ENCODE data around the gene SMYD3. TPM values are rescaled to one million over a fixed set of nuclear protein-coding genes. Genes with fewer than 3 reads are reported as not detected.
A peak's percentile ranks its signal among the peaks of the same experiment; 100 is the strongest.

The SMYD3 gene
- total and polyA plus RNA-seq, 2 of the 13 experiments (the other 11 are each of a cell fraction or from before 2014, with no cell fraction given) = 27.7 to 35.8 TPM

DNA sequence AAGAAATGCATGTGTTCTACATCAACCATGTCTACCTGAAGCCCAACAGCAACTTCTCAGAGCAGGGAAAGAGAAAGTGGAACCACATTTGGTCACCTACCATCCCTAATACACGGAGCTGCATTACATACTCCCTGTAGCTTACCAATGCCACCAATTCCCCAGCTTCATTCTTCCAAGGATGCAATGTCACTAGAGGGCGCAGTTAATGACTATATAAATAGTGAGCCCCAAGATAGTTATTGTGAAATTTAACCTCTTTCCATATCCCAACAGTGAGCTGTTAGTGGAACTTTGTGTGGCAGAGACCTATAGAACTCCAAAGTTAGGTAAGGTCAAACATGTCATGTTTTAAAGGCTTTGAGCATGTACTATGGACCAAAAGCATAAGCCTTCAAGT lies 618.3 kb downstream of the SMYD3 start (continued):
- no peak for TF ChIP-seq ZC3H13 (CRISPR knock-in tag; IDR thresholded peaks at IDR 0.05)
- peak; percentile 67 for TF ChIP-seq CEBPB (IDR thresholded peaks at IDR 0.05; ENCODE audit: borderline replicate concordance, low read depth, low read length)
- TF ChIP-seq MIXL1 (CRISPR knock-in tag; IDR thresholded peaks at IDR 0.05) = 0 out of 2 replicates have a peak, but pooled peaks have one; percentile 46
- TF ChIP-seq, protein P1, sequence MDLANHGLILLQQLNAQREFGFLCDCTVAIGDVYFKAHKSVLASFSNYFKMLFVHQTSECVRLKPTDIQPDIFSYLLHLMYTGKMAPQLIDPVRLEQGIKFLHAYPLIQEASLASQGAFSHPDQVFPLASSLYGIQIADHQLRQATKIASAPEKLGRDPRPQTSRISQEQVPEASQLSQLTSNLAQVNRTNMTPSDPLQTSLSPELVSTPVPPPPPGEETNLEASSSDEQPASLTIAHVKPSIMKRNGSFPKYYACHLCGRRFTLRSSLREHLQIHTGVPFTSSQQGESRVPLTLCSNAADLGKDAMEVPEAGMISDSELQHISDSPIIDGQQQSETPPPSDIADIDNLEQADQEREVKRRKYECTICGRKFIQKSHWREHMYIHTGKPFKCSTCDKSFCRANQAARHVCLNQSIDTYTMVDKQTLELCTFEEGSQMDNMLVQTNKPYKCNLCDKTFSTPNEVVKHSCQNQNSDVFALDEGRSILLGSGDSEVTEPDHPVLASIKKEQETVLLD (CRISPR knock-in tag; IDR thresholded peaks at IDR 0.05; ENCODE audit: low read depth) = no peak
- TF ChIP-seq SYNCRIP (IDR thresholded peaks at IDR 0.05; ENCODE audit: insufficient read depth, low read depth, low read length) = no peak
- TF ChIP-seq, protein P2, sequence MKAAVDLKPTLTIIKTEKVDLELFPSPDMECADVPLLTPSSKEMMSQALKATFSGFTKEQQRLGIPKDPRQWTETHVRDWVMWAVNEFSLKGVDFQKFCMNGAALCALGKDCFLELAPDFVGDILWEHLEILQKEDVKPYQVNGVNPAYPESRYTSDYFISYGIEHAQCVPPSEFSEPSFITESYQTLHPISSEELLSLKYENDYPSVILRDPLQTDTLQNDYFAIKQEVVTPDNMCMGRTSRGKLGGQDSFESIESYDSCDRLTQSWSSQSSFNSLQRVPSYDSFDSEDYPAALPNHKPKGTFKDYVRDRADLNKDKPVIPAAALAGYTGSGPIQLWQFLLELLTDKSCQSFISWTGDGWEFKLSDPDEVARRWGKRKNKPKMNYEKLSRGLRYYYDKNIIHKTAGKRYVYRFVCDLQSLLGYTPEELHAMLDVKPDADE (CRISPR knock-in tag; IDR thresholded peaks at IDR 0.05) = no peak

DNA sequence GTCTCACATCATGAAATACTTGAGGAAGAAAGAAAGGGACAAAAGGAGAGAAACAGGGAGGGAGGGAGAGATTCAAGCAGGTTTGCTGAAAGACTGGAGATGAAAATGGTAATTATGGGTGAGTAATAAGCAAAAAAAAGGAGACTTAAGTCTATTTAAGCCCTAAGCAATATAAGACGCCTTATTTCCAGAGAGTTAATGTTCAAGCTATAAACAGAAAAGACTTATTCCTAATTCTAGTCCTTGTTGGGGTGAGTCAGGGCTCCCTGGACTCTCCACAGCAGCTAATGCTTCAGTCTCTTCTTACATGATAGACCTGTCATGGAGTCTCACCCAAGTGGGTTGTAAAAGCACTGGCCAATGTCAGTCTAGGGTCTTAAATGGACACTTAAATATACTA lies 619.2 kb downstream of the SMYD3 start:
- ChIA-PET POLR2A (no interaction called here), CTCF (ENCODE audit: low intra/inter-chr PET ratio, low total read pairs) (no interaction called here)
- DNase-seq (ENCODE audit: low spot score) (no peak), FAIRE-seq (no peak), ATAC-seq (no peak)
- Histone ChIP-seq H3K4me3 (replicated peaks in 1 of 3; ENCODE audit: insufficient read depth in 1 of 3, low read depth in 2 of 3, low read length in 3 of 3) (no peak overlapping the region), H2AFZ (ENCODE audit: low read length) (no peak overlapping the region), H3K36me3 (replicated peaks in 1 of 2; ENCODE audit: control insufficient read depth in 1 of 2, insufficient read depth in 2 of 2, low read length in 2 of 2) (no peaks in the 10 kb centered on the region), H3K27ac (ENCODE audit: extremely low read length, insufficient read depth, low read length) (no peak overlapping the region), H3K79me2 (ENCODE audit: insufficient read depth, low read length) (no peaks in the 10 kb centered on the region), H3K27me3 (ENCODE audit: control insufficient read depth in 1 of 2, insufficient read depth in 2 of 2, low read length in 2 of 2) (no peaks in the 10 kb centered on the region), H3K4me2 (ENCODE audit: low read depth, low read length) (no peak overlapping the region), H3K9ac (ENCODE audit: insufficient read depth, low read depth, low read length) (no peak overlapping the region), H4K20me1 (ENCODE audit: insufficient read depth, low read length) (no peaks in the 10 kb centered on the region), H3K4me1 (ENCODE audit: insufficient read depth, low read length) (no peaks in the 10 kb centered on the region), H3K9me3 (ENCODE audit: low read length) (no peaks in the 10 kb centered on the region)
- in situ Hi-C loops (cut with HindIII; ENCODE audit: extremely low pct_ligation_motif_present, low pct_unique_long_range_greater_than_20kb) = no loop called here
- no TSS peak for BruUV-seq (replicated peaks)
- intact Hi-C loops (cut with micrococcal nuclease; ENCODE audit: unreplicated experiment) = loop anchor here (5.0 kb wide), 1 partner anchor 559 kb away; no protein-coding TSS in a partner anchor
- WGBS (ENCODE audit: low lambda C conversion rate) = 96% methylated on average over 1 of the region's 1 CpG
- TF ChIP-seq IRF9 (CRISPR knock-in tag; IDR thresholded peaks at IDR 0.05; ENCODE audit: borderline replicate concordance) (no peak), HOXA3 (CRISPR knock-in tag; IDR thresholded peaks at IDR 0.05) (no peak), AKAP8 (CRISPR knock-in tag; IDR thresholded peaks at IDR 0.05) (no peak), MED1 (CRISPR knock-in tag; IDR thresholded peaks at IDR 0.05) (no peak), CBX1 (IDR thresholded peaks at IDR 0.05; ENCODE audit: low read depth) (no peak), ZNF160 (CRISPR knock-in tag; IDR thresholded peaks at IDR 0.05) (no peak), ZNF333 (CRISPR knock-in tag; IDR thresholded peaks at IDR 0.05; ENCODE audit: borderline replicate concordance) (no peak), TCF7L2 (IDR thresholded peaks at IDR 0.05; ENCODE audit: low read depth, low read length) (no peak), KLF13 (CRISPR knock-in tag; IDR thresholded peaks at IDR 0.05) (no peak), MTF2 (CRISPR knock-in tag; IDR thresholded peaks at IDR 0.05; ENCODE audit: borderline replicate concordance) (no peak)
